HuH-7.5 (cell line): ENCODE results near the gene CRYGS.

Experiments used
- DNase-seq: peaks from one replicate; pipeline ENCODE4 v3.0.0; 2011; ENCODE audit warnings: low spot score

CRYGS gene

GRCh38 chr3:186493525-186494255, 50.5 kb downstream of the CRYGS start:
- no peak for DNase-seq

- DNase-seq: no peak
Observed at GRCh38 chr3:186492385-186492984, 51.7 kb downstream of the CRYGS start.

DNA sequence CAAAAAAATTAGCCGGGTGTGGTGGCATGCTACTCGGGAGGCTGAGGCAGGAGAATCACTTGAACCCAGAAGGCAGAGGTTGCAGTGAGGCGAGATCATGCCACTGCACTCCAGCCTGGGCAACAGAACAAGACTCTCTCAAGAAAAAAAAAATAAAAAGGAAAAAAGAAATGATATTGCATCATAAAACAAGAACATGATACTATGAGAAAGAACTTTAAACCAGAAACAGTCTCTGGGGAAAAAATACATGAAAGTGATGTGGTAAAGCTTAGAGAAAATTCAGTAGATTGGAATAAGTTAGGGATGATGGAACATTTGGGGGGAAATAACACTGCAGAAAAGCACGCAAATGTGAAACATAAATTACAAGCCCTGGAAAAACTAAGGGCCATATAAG, 54.7 kb downstream of the CRYGS start:
- DNase-seq: no peak
